HG03045 (cell line): ENCODE results near the gene LCN2.

ENCODE experiments used
- ATAC-seq: cut with Tn5 transposase; IDR thresholded peaks from one replicate; pipeline ENCODE4 v1.9.1; 2021; ENCODE audit warnings: mild to moderate bottlenecking, moderate library complexity; ENCODE audit not compliant: unreplicated experiment

The LCN2 gene

DNA sequence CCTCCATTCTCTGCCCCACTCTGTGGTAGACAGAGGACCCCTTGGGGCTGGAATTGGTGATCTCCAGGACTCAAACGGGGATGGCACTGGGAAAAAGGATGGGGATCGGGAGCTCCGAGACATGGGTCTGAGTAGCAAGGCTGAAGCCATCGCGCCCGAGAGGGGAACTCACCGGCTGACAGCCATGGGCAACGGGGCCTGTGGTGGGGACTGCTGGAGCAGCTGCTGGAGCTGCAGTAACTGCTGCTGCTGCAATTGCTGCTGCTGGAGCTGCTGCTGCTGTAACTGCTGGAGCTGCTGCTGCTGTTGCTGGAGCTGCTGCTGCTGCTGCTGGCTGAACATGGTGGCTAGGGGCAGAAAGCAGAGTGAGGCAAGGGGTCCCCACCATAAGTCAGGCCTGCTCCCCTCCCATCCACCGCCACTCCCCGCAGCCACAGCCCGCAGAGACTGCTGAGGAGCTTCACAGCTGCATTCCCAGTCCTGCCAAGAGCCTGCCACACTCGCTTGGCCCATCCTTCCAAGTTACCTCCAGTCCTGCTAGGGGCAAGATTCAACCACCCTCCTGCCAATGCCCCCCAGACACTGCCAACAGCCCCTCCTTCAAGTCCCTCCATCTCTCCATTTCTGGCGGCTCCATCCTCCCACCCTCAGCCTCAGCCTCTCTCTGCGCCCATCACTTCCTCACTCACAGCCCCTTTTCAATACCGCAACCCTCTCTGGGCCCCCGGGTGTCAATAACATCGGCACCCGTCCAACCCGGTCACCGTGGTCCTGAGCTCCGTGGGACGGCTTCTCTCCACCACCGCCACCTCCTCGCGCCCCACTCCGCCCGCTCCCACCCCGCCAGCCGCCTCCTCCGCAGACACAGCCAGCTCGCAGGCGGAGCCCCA is 41.5 kb downstream of the LCN2 start:
- peak; percentile 10 for ATAC-seq

DNA sequence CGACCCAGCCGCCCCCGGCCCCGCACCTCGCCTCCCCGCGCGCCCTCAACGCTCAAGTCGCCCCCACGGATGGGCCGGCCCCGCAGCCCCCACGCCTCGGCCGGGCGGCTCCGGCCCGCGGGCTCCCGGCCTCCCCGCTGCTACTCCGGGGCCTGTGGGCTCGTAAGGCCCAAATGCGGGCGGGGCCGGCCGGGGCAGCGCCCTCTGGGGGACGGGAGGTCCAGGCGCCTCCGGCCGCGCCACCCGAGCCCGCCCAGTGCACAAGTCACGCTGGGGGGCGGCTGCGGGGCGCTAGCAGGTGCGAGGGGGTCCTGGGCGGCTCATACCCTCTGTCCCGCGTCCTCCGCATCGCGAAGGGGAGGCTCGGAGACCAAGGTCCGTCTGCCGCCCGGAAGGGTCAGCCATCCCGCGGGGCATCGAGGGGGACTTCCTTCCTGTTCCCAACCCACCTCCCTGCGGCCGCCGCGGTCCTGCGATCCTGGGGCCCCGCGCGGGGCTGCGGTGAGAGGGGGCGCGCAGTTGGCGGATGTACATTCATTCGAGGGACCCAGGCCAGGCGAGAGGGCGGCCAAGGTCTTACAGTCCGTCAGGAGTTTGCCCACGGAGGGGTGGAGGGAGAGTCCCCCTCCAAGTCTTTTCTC is 42.3 kb downstream of the LCN2 start, which contains the start of gene CIZ1:
TSS of gene CIZ1 (minus strand) at position 167 of the 641 bp plus-strand sequence. CDS start 715 bp downstream, outside the sequence.
- ATAC-seq: peak; percentile 83

DNA sequence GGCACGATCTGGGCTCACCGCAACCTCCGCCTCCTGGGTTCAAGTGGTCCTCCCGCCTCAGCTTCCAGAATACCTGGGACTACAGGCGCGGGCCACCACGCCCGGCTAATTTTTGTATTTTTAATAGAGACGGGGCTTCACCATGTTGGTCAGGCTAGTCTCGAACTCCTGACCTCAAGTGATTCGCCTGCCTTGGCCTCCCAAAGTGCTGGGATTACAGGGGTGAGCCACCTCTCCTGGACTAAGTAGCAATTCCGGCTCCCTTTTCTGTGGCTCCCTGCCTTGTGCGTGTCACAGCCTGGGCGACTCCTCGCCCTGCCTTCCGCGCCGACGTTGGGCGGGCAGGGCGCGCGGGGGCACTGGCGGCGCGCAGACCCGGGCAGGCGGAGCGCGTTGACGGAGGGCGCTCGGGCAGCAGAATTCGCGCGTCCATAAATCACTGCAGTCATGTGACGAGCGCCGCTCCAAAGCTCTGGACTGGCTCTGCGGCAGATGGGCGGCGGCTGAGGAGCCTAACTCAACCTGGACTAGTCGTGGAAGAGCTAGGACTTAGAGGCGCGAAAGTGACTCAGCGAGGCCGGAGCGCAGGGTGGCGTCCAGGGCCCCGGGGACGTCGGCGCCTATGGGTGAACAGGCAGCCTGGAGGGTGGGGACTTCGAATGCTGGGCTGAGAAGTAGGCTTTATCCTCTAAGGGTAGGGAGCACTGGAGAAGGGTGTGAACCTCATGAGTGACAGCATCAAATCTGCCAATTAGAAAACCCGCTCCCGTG is 43.5 kb downstream of the LCN2 start:
- ATAC-seq: no peak

DNA sequence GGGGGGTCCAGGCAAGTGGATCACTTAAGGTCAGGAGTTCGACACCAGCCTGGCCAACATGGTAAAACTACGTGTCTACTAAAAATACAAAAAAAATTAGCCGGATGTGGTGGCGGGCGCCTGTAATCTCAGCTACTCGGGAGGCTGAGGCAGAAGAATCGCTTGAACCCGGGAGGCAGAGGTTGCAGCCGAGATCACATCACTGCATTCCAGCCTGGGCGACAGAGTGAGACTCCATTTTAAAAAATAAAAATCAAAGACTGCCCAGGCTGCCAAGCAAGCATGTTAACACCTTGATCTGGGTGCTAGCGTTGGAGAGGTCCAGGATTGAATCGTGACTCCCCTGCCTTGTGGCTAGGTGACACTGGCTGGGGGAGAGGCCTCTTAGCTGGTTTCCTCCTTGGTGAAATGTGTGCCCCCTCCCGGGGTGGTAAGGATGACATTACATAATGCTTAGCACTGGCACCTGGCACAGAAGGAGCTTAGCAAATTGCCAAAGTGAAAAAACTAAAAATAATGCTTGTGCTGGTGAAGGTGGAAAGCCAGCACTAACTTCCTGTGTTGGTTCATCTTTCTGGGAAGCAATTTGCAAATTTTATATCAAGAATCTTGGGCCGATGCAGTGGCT is 44.3 kb downstream of the LCN2 start:
- no peak for ATAC-seq

DNA sequence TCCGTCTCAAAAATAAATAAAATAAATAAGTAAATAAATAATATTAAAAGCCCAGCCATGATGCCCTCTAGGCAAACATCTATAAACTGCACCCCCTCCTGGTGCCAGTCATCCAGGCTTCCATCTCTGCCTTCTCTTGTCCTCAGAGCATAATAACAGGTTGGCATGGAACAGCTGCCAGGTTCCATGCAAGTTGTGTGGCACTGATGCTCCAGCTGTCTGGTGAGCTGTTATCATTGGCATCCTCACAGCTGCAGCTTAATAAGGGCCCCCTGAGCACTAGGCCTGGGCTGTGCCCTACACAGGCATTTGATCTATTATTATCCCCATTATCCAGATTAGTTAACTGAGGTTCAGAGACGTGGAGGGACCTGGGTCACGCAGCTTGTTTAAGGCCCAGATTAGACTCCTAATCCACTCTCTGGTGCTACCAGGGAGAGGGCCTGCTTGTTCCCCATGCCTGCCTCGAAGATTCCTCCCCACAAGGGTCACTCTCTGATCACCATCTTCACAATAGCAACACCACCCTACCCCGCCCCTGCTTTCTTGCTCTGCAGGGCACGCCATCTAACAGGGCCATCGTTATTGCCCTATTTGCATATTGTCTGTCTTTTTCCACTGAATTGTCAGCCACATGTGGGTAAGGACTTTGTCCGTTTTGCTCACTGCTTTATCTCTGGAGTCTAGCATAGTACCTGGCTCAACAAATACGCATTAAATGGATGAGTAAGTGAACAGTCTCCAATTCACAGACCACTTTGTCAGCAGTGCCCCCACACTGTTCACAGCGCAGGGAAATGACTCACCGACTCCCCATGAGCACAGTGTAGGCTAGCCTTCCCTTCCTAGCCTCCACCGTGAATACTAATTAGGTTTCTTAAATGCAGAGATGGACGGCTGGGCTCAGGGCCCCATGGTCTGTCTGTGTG is 52.5 kb downstream of the LCN2 start:
- no peak for ATAC-seq

DNA sequence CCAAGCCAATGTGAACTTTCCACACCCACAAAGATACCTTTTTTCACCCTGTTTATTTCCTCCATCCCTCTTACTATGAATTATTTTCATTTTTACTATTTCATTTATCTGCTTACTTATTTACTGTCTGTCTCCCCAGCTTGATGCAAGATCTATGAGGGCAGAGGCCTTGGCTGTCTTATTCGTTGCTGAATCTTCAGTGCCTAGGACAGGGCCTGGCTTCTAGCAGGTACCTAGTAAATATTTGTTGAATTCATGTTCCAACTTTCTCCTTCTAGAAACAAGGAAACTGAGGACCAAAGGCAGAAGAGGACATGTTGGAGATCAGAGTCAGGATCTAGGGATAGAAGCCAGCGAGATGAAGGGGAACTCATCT is 53.4 kb downstream of the LCN2 start:
- no peak for ATAC-seq
